ENCODE measurements around the gene CHAMP1.

The CHAMP1 gene

GRCh38 chr13:114283576-114283975 lies 30.7 kb upstream of the CHAMP1 start:
- no peak overlapping the region for H3K4me3 ChIP-seq (ENCODE audit: low read depth, low read length)
- no peak for DNase-seq (ENCODE audit: low read depth, low spot score)
- TF ChIP-seq, protein P1, sequence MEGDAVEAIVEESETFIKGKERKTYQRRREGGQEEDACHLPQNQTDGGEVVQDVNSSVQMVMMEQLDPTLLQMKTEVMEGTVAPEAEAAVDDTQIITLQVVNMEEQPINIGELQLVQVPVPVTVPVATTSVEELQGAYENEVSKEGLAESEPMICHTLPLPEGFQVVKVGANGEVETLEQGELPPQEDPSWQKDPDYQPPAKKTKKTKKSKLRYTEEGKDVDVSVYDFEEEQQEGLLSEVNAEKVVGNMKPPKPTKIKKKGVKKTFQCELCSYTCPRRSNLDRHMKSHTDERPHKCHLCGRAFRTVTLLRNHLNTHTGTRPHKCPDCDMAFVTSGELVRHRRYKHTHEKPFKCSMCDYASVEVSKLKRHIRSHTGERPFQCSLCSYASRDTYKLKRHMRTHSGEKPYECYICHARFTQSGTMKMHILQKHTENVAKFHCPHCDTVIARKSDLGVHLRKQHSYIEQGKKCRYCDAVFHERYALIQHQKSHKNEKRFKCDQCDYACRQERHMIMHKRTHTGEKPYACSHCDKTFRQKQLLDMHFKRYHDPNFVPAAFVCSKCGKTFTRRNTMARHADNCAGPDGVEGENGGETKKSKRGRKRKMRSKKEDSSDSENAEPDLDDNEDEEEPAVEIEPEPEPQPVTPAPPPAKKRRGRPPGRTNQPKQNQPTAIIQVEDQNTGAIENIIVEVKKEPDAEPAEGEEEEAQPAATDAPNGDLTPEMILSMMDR (IDR thresholded peaks at IDR 0.05; ENCODE audit: insufficient read depth, low read length, missing control alignments), result no peak
- ChIA-PET POLR2A (no interaction called here), CTCF (no interaction called here)

GRCh38 chr13:114284680-114285079 lies 29.6 kb upstream of the CHAMP1 start:
- no peak for DNase-seq (ENCODE audit: low read depth, low spot score)
- ChIA-PET POLR2A (no interaction called here), CTCF (no interaction called here)
- TF ChIP-seq, protein P1 (IDR thresholded peaks at IDR 0.05; ENCODE audit: insufficient read depth, low read length, missing control alignments), result no peak
- no peak overlapping the region for H3K4me3 ChIP-seq (ENCODE audit: low read depth, low read length)

GRCh38 chr13:114285166-114285808 lies 29.0 kb upstream of the CHAMP1 start:
- ChIA-PET POLR2A (no interaction called here), CTCF (no interaction called here)
- TF ChIP-seq, protein P1 (IDR thresholded peaks at IDR 0.05; ENCODE audit: insufficient read depth, low read length, missing control alignments), result no peak
- no peak for DNase-seq (ENCODE audit: low read depth, low spot score)
- H3K4me3 ChIP-seq (ENCODE audit: low read depth, low read length), result no peak overlapping the region

DNA sequence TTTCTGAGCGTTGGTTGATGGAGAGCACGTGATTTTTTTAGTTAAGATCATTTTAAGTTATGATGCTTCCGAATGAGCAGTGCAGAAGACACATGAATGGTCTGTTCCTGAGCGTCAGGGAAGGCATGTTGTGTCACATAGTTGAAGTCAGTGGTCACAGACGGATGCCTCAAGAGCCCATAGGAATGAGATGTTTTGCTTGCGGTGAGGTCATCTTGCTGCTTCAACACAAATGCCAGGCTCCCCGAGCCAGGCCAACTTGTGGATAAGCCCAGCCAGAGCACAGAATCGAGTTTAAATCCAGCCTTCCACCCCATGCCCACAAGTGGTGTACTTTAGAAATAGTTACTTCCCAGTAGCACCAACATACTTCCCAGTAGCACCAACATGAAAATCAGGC lies 27.5 kb upstream of the CHAMP1 start:
- peak; percentile 68 for DNase-seq (ENCODE audit: low read depth, low spot score)
- ChIA-PET CTCF (interaction anchor here (0.7 kb wide), 1 partner anchor 54 kb away, joined by 3 read pairs; no protein-coding TSS in a partner anchor), POLR2A (no interaction called here)
- TF ChIP-seq, protein P1 (IDR thresholded peaks at IDR 0.05; ENCODE audit: insufficient read depth, low read length, missing control alignments), result no peak
- H3K4me3 ChIP-seq (ENCODE audit: low read depth, low read length), result no peak overlapping the region

GRCh38 chr13:114288157-114288591 lies 26.1 kb upstream of the CHAMP1 start:
- ChIA-PET POLR2A (no interaction called here), CTCF (no interaction called here)
- no peak overlapping the region for H3K4me3 ChIP-seq (ENCODE audit: low read depth, low read length)
- no peak for DNase-seq (ENCODE audit: low read depth, low spot score)
- TF ChIP-seq, protein P1 (IDR thresholded peaks at IDR 0.05; ENCODE audit: insufficient read depth, low read length, missing control alignments), result no peak

- TF ChIP-seq, protein P1 (IDR thresholded peaks at IDR 0.05; ENCODE audit: insufficient read depth, low read length, missing control alignments), result no peak
- DNase-seq (ENCODE audit: low read depth, low spot score), result no peak
- POLR2A ChIA-PET, result no interaction called here
- CTCF ChIA-PET, result no interaction called here
- H3K4me3 ChIP-seq (ENCODE audit: low read depth, low read length), result no peak overlapping the region
Observed at GRCh38 chr13:114296448-114296847, 17.9 kb upstream of the CHAMP1 start.

Data from AG04449 (cell line).